ENCODE results near the gene DGCR8.

- TF ChIP-seq, protein P1, sequence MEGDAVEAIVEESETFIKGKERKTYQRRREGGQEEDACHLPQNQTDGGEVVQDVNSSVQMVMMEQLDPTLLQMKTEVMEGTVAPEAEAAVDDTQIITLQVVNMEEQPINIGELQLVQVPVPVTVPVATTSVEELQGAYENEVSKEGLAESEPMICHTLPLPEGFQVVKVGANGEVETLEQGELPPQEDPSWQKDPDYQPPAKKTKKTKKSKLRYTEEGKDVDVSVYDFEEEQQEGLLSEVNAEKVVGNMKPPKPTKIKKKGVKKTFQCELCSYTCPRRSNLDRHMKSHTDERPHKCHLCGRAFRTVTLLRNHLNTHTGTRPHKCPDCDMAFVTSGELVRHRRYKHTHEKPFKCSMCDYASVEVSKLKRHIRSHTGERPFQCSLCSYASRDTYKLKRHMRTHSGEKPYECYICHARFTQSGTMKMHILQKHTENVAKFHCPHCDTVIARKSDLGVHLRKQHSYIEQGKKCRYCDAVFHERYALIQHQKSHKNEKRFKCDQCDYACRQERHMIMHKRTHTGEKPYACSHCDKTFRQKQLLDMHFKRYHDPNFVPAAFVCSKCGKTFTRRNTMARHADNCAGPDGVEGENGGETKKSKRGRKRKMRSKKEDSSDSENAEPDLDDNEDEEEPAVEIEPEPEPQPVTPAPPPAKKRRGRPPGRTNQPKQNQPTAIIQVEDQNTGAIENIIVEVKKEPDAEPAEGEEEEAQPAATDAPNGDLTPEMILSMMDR (IDR thresholded peaks at IDR 0.05): no peak
- no peak for TF ChIP-seq POLR2A (IDR thresholded peaks at IDR 0.05)
Measured at GRCh38 chr22:20080445-20080775, 369 bp downstream of the DGCR8 start.

Measured in right lobe of liver (tissue), 4 donors.